Measurements from ENCODE around the gene ELK3.

The ELK3 gene

DNA sequence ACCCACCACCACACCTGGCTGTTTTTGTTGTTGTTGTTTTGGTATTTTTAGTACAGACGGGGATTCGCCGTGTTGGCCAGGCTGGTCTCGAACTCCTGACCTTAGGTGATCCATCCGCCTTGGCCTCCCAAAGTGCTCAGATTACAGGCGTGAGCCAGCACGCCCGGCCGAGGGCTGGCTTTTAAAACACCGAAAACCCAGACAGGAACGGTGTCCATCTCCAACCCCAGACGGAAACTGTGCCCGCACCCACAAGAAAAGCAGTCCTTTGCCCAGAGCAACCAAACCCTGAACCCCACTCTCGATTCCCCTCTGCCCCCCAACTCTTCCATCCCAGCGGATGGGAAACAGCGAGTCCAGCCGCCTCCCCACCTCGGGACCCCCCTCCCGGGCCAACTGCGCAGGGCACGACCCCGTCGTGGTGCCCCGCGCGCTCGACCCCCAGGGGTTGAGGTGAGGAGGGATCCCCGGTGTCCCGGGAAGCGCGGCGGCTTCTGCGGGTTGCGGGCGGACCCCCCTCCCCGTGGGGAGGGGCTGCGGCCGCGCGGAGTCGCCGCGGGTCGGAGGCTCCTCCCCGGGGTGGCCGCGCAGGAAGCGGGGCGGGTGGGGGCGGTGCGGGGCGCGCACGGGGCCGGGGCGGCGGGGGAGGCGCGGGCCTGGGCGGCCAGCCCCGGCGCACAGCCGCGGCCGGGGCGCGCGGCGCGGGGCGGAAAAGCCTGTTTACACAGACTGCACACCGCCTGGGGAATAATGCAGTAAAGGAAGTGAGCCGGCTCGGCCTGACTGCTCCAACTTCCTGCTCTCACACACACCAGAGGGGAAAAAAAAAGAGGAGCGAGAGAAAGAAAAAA is at the start of gene ELK3:
TSS of gene ELK3 (plus strand) at position 651 of the 851 bp plus-strand sequence.
- DNase-seq (ENCODE audit: low read depth): no peak

DNA sequence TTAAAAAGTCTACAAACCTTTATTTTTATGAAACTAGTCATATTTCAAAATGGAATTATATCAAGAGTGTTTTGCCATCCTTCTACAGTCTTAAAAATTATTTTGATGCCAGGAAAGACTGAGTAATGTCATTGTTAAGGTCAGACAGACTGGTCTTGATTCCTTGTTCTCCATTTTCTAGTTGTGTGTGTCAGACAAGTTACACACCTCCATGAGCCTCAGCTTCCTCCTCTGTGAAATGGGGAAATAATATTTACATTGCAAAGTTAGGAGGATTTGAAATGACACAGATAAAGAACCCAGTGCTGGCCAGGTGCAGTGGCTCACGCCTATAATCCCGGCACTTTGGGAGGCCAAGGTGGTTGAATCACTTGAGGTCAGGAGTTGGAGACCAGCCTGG is 47.4 kb upstream of the ELK3 start:
- no peak for DNase-seq (ENCODE audit: low read depth)

DNA sequence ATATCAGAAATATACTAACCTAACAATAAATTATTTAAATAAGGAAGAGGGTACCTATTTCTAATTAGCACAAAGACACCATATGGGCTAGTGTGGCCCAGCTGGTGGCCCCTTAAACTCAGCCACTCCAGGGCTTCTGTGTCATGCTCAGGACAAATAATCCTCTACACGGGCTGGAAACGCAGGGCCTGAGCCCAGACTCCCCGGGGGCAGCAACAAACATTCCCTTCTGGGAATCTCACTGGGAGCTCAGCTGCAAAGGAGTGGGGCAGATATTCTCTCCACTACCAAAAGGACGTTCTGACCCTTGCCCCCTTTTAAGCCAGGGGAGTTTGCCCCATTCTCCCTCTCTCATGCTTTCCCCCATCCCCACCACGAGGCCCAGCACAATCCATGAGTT is 43.7 kb upstream of the ELK3 start:
- DNase-seq (ENCODE audit: low read depth): no peak

DNA sequence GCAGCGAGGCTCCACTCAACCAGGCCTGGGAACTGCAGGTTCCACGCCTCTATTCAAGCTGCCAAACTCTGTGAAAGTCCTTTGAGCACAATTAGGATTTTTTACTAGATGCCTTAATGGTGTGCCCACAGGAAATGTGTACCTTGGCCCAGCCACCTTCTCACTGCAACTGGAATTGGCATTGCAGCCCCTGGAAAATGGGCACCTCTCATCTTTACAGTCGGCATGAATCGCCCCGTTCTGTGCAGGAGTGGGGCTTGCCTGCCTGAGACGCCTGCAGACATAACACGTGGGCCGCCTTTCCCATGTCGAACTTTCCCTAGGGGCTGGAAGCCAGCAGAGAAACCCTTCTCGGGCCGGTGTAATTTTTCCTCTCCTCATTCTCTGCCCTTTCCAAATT is 42.0 kb upstream of the ELK3 start:
- no peak for DNase-seq (ENCODE audit: low read depth)

DNA sequence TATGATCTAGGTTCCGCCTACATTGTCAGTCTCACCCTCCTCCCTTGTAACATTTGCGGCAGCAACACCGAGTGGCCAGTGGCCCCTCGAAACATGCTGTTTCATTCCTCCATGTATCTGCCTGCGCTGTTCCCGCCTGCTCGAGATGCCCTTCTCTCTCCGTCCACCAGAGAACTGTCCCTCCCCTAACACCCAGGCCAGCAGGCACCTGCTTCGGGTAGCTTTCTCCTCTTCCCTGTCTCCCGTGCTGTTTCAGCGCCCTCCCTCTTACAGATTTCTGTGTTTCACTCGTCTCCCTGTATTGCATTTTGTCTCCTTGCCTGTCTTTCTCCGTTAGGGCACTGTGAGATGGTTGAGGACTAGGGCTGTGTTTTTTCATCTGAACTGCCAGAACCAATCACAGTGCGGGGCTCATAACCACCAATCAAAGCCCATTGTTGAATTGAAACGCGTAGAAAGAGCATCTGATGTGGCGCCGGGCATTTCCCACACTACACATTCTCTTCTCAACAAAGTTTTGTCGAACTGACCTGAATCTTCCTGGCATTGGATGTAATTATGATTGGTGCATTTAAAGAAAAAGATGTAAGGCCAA is 40.9 kb upstream of the ELK3 start:
- no peak for DNase-seq (ENCODE audit: low read depth)

DNA sequence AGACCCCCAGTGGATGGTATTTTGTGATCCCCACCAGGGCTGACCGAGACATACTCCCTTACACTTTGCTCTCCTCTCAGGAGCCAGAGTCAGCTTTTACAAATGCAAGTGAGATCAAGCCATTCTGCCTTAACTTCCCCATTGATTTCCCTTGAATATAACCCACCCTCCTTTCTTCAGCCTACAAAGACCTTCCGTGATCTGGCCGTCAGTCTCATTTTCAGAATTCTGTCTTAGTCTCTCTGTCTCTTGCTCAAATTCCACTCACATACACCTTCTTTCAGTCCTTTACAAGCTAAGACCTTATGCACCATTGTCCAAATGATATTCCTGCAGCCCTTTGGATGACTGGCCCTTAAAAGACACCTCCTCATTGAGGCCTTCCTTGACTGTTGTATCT is 39.0 kb upstream of the ELK3 start:
- no peak for DNase-seq (ENCODE audit: low read depth)

DNA sequence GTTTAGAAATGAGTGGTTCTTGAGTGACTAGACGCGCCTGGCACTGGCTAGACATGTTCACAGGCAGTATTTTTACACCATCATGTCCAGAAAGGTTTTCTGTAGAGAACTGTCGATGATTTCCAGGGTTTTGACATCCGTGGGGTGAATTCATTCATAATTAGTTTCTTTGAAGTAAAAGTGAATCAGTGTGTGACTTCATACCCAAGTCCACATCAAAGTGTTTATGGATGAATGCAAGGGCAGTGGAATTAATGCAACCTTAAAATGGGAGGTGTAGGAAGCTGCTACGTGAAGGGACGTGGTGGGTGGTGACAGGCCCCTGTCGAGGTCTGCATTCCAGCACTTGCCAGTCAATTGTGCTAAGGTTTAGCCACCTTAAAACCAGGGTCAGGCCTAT is 38.4 kb upstream of the ELK3 start:
- no peak for DNase-seq (ENCODE audit: low read depth)

DNA sequence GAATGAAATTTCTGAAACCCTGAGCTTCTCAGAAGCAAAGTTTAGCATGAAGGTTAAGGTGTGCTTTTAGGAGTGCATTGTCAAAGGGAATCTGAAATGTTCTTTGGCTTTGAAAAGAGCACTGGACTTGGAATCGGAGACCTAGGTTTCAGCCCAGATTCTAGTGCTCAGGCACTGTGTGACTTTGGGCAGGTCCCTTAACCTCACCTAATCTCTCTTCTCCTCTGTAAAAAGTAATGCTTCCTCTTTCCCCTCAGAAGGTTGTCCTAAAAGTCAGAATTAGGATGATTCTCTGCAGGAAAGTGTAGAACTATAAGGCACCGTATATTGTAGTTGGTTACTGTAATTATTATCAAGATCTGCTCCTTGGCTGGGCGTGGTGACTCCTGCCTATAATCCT is 38.0 kb upstream of the ELK3 start:
- DNase-seq (ENCODE audit: low read depth): no peak

DNA sequence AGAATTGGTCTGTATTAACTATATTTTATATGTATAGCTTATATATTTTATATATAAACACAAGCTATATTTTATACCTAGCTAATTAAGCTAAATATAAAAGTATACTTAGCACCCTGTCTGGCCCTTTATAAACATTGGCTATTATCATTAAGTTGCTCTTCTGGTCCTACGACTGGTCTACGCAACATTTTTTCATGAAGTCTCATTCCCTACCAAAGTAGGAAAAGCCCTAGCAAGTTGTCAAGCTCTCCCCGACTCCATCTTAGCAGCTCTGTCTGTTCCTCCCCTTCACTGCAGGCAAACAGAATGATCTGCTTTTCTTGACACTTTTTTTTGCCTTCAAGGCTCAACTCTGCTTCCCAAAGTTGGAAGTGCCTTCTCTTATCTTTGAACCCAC is 36.7 kb upstream of the ELK3 start:
- no peak for DNase-seq (ENCODE audit: low read depth)

DNA sequence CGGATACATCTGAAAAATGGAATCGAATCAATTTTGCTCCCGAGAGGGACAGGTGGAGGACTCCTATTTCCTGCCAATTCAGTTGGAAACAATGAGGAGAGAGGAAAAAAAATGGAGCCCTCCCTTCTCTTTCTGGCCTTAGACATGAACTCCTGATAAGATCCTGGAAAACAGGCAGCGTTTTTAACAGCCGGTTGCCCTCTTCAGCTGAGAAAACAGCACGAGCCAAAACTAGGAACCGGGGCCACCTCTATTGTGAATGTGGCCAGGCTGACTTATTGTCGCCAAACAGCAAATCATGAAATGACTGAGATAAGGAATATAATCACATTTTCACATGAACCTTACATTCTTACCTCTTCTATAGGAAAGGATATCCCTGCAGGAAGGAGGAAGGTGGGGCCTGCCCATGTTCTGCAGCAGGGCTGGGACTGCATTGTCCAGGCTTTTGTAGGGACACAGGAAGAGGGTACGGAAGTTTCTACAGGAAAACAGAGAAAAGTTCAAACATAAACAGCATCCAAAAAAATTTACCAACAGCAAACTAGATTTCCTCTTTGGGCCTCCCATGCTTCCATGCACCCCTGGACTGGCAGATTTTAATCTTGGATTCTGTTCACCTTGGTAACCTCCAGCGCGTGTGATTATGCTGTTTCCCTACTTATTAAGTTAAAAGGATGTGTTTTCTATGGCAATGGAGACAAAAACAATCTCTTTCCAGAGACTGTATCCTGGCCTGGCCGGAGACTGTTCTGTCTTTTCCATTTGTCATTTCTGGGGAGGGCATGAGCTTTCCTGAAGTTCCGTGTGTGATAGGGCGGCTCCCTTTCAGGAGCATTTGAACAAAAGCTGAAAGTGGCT is 29.0 kb upstream of the ELK3 start:
- DNase-seq (ENCODE audit: low read depth): no peak

DNA sequence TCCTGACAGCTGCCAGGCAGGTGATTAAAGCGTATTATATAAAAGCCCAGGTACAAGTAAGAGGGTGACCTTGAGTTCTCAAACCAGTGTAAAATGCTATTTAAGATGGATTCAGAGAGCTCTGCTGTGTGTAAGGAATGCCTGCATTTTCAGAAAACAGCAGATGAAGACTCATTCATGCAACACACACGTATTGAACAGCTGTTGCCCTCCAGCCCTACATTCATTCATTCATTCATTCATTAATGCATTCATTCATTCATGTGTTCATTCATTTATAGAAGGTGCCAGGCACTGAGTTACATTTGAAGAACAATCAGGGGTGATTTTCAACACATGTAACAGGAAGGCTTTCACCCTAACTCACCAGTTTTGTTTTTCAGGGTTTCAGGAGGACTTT is 27.4 kb upstream of the ELK3 start:
- no peak for DNase-seq (ENCODE audit: low read depth)

DNA sequence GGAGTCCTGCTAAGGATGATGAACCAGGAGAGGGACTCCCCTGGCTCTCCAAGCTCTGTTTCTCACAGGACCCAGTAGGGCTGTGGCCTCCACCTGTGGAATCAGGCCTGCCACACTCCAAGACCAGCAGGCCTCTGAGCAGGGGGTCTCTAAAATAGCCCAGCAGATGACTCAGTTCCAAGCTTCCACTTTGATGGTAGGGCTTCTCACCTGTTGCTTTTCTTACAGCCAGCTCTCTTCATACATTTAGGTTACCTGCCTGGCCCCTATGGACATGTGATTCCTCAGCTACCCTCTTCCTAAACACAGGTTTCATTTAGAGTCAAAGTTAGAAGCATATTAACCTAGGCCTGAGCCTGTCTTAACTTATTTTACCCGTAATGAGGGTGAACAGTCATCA is 26.7 kb upstream of the ELK3 start:
- no peak for DNase-seq (ENCODE audit: low read depth)

DNA sequence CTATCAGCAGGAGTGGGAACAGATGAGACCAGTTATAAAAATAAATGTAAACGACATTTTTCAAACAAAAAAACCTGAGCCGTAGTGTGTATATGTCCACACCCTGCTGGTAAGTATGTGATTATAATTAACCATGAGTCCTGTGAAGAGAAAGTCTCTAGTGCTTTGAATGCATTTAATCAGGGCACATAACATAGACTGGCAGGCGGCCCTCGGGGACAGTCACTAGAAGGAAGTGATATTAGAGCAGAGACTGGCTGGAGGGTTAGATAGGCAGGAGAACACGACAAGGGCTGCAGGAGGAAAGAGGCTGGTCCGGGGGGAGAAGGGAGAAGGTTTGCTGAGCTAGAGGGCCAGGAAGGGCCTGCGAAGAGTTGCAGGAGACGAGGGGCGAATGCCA is 23.8 kb upstream of the ELK3 start:
- DNase-seq (ENCODE audit: low read depth): no peak

DNA sequence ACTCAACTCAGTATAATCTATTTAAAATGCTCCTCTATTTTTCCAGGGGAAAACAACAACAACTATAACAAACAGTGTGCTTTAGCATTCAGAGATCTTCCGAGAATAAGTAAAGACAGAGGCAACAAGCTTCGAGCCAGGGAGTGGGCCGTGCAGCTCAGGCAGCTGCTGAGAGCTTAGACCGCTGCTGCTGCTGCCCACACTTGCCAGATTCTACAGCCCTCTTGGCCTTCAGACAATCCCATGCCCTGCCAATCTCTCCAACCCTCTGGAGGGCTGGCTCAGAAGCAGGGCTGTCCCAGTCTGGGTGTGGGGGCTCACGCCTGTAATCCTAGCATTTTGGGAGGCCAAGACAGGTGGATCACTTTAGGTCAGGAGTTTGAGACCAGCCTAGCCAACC is 23.4 kb upstream of the ELK3 start:
- DNase-seq (ENCODE audit: low read depth): no peak

DNA sequence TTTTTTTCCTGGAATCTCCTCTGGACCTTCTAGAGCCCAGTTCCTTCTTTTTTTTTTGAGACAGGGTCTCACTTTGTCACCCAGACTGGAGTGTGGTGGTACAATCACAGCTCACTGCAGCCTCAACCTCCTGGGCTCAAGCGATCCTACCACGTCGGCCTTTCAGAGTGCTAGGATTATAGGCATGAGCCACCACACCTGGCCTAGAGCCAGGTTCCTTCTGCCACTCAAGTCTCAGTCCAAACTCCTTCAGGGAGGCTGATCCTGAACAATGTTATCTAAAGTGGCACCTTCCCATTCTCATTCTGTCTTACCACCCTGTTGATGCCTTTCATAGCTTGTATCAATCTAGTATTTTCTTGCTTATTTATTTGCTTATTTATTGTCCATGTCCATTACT is 22.3 kb upstream of the ELK3 start:
- no peak for DNase-seq (ENCODE audit: low read depth)

DNA sequence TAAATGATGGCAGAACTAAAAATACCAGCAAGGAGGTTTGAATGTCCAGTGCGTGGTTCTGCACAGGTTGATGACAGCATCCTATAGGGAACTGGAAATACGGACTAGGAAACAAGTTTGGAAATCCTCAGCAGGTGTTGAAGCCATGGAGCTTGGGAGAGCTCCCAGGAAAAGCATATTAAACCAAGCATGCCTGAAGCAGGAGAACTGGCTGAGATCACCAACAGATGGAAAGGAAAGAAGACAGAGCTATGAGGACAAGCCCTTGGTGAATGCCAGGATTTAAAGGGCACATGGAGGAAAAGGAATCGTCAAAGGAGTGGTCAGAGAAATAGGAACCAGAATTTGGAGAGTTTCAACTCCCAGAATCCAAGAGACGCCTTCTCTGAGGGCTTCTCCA is 21.2 kb upstream of the ELK3 start:
- DNase-seq (ENCODE audit: low read depth): no peak

DNA sequence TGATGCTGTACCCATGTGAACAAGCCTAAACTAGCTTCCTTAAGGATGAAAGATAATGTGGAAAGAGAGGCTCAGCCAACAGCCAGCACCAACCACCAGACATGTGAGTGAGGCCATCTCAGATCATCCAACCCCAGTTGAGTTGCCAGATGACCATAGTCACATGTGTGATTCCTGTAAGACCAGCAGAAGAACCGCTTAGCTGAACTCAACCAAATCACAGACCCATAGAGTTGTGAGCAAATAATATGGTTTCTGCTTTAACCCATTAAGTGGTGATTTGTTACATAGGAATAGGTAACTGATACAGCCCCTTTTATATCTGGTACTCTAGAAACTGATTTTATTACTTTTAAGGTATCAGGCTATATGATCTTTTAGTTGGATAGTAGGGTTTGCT is 17.6 kb upstream of the ELK3 start:
- no peak for DNase-seq (ENCODE audit: low read depth)

DNA sequence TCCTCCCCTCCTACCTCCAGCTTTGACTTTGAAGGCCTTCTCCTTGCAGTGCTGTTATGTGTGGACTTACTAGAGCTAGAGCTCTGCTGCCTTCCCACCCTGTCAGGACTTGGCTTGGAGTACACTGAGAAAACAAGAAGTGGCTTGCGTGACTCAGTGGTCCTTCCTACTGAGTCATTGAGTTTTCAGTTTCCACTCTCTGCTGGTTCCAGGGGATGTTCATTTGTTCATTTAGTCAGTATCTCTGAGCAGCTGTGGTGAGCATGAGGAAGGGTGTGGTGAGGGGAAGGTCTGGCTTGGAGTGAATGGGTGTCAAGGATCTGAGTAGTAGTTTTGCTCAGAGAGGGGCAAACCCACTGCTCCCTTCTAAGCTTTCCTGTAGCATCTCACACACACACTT is 17.2 kb upstream of the ELK3 start:
- DNase-seq (ENCODE audit: low read depth): no peak

DNA sequence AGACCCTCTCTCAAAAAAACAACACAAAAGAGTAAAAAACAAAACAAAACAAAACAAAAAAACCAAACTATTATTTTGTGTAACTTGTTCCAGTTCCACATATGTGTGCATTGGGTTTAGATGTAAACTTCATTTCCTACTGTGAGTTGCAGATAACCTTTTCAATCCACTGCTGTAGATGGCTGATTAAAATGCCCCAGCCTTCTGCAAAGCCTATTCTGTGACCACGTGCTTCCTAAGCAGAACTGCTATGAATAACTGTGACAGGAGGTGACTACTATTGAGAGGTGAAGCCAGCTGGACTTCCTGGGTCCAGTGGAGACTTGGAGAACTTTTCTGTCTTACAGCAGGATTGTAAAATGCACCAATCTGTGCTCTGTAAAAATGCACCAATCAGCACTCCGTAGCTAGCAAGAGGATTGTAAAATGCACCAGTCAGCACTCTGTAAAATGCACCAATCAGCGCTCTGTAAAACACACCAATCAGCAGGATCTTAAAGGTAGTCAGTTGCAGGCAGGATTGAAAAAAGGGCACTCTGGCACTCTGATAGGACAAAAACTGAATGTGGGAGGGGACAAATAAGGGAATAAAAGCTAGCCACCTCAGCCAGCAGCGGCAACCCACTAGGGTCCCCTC is 10.3 kb upstream of the ELK3 start:
- DNase-seq (ENCODE audit: low read depth): no peak

DNA sequence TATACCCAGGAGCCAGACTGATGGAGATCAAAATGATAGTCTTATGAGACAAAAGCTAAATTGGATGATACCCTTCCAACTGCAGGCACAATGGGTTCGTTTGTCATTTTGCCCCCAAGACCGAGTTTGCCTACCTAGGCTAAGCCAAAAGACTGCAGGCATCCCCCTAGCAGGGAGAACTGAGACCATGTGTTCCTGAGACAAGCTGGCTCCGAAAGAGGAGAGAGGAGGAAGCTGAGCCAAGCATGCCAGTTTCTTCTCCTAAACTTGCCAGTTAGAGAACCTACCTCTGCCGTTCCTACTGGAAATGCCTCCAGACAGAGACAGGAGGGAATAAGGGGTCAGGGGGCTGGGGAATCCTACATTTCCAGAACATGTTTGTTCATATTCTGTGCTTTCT is 8.3 kb upstream of the ELK3 start:
- no peak for DNase-seq (ENCODE audit: low read depth)

DNA sequence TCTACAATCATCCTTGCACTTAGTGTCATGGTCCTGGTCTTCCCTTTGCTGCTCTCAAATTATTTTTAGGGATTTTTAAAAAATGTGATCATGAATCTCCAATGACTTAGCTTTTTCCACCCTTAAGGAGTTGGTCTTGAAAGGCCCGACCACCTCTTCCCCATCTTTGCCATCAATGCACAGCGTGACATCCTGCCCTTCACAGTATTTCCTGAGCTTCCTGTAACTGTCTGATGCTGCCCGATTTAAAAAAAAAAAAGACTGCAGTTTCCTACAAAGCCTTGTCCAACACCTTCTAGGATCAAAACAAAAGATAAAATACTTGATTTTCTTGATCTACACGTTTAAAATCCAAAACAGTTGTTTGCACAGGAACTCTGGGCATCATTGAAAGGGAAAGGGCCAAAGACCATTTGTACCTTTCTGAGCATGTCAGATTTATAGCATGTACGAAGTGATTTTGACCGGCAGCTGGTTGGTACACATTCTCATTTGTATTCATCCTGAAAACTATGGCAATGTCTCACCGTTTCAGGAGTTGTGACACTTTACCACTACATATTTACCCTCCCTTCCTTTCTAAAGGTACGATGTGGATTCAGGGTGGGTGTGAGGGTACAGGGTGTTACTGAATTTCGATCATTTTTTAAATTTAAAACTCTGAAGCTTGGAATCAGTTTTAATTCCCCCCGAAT is 7.4 kb upstream of the ELK3 start:
- no peak for DNase-seq (ENCODE audit: low read depth)

DNA sequence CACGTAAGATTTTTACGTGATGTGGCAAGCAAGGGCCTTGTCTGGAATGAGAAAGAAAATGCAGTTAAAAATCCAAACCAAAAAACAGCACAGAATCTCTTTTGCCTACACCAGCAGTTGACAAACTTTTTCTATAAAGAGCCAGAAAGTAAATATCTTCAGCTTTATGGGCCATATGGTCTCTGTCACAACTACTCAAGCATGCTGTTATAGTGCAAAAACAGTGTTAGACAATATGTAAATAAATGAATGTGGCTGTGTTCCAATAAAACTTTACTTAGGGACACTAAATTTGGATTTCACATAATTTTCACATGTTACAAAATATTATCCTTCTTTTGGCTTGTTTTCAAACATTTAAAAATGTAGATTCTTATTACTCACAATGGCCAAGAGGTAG is 6.2 kb upstream of the ELK3 start:
- no peak for DNase-seq (ENCODE audit: low read depth)

Measured in fibroblast of the conjunctiva (primary cell).